Measurements from ENCODE around the gene RAD18. TPM values are rescaled to one million over a fixed set of nuclear protein-coding genes. Genes with fewer than 3 reads are reported as not detected.

RAD18 gene
- polyA plus RNA-seq (ENCODE audit: insufficient read length in 10 of 10), result 1 to 10 TPM; 3.4 to 7.9 (median 6.9) TPM
- long read RNA-seq, donor 1, result 0 reads
- long read RNA-seq, donor 2, result 0 reads
- long read RNA-seq, donor 3, result 0 reads
- long read RNA-seq, donor 4, full-length matches to known transcripts, result 1 of 1 reads
- long read RNA-seq, donor 4, partial matches to known transcripts, result 0 of 1 reads
- long read RNA-seq, donor 4, other reads (novel, unspliced or antisense), result 0 of 1 reads
- long read RNA-seq, donor 5, result 0 reads
- long read RNA-seq, donor 6, result 0 reads
- long read RNA-seq, donor 7, result 0 reads
- long read RNA-seq, donor 8, full-length matches to known transcripts, result 1 of 54 reads
- long read RNA-seq, donor 8, partial matches to known transcripts, result 0 of 54 reads
- long read RNA-seq, donor 8, other reads (novel, unspliced or antisense), result 53 of 54 reads
- long read RNA-seq, donor 9, full-length matches to known transcripts, result 1 of 1 reads
- long read RNA-seq, donor 9, partial matches to known transcripts, result 0 of 1 reads
- long read RNA-seq, donor 9, other reads (novel, unspliced or antisense), result 0 of 1 reads

- DNase-seq, result peak; percentile 90 to 96 (median 92)
These were observed at the start of gene RAD18 for GRCh38 chr3:8963137-8963853. Gene RAD18, minus strand, starts transcription at chr3:8963472. Its CDS starts 87 bp downstream, at chr3:8963385.

- DNase-seq, result no peak
These were observed 49.2 kb upstream of the RAD18 start for GRCh38 chr3:9012521-9012920.

- DNase-seq, result no peak
These were observed 46.8 kb upstream of the RAD18 start for GRCh38 chr3:9009976-9010545.

- no peak for DNase-seq
These were observed 45.4 kb upstream of the RAD18 start for GRCh38 chr3:9008550-9009255.

- no peak for DNase-seq
These were observed 44.7 kb upstream of the RAD18 start for GRCh38 chr3:9007928-9008327.

- DNase-seq, result no peak
These were observed 43.9 kb upstream of the RAD18 start for GRCh38 chr3:9007213-9007612.

GRCh38 chr3:9000041-9000440 lies 36.8 kb upstream of the RAD18 start:
- DNase-seq, result no peak

DNA sequence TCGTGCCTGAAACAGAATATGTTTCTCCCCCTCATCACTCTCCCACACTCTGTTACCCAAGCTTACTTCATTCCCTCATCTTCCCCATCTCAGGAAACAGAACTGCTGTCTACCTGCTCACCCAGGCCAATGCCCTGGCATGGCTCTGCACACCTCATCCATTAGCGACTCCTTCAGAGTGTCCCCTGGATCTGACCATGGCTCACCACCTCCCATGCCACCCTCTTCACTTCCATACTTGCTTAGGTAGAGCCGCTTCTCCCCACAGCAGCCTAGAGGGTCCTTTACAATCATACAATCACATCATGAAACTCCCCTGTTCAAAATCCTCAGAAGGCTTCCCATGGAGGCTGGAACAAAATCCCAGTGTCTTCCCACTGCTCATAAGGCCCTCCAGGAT lies 33.9 kb upstream of the RAD18 start:
- DNase-seq, result no peak

DNA sequence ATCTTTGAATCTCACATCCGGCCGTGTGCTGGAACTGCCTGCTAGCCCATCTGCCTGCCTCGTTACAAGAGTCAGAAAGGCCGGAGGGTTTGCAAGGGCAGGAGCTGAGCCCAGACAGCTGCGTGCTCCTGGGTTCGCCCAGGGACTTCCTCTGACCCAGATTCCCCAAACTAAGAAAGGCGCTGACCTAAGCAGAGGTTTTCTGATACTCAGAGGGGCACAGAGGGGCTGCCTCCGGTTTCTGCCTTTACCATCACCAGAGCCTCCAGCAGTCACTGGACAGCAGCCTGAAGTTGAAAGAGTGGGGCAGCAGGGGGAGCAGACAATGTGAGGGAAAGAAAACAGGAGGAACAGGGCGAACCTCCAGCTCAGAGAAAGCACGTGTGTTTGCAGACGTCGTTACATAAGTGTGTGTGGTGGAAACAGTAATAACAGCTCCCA lies 33.4 kb upstream of the RAD18 start:
- peak; percentile 73 to 93 (median 82) for DNase-seq

- no peak for DNase-seq
These were observed 32.9 kb upstream of the RAD18 start for GRCh38 chr3:8996216-8996615.

GRCh38 chr3:8994226-8994625 lies 31.0 kb upstream of the RAD18 start:
- no peak for DNase-seq

DNA sequence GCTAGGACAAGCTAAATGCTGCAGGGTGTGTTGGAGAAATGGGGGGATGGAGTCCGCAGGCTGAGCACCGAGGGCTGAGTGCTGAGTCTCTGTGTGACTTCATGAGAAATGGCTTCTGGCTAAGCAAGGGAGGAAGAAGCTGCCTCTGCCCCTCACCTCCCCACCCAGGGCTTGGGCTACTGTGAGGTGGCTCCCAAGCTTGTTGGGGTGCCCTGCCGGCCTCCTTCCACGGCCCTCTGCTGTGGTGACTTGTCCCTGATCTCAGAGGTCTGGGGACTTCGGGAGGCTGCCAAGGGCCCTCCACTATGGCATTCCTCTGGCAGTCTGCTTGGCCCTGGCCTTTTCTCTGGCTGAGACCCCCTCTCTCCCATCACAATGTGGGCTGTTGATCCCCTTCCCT lies 30.1 kb upstream of the RAD18 start:
- DNase-seq, result no peak

DNA sequence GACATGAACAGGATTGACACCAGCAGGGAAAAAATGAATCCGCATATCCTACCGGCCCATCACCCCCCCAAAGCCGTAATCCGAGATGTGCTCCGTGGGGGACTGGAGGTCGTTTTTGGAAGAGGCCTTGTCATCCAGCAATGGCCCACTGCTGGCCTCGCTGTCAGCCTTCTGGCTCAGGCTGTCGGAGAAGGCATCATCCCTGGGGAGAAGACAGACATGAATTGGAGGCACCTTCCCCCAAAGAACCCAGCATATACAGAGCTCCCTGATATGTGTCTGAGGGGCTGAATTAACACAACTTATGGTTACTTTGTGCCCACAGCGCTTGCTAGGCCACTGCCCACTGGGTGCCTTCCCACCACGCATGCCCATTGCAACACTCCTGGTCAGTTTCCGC lies 29.6 kb upstream of the RAD18 start:
- no peak for DNase-seq

DNA sequence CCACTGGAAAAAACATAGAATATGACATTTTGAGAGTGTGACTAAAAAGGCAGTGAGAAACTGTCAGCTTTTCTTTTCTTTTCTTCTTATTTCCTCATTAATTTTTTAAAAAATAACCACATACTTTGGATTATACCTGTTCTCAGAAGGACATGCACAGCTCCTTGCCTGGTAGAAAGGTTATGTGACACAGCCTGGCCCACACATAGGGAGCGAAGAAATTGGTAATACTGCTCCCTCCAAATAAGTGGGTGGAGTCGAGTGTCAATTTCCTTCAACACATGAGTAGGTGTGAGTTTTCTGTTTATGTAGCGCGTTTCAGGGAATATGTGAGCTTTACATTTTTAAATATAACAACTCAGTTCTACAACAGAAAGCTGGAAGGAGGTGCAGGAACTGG lies 28.9 kb upstream of the RAD18 start:
- no peak for DNase-seq

DNA sequence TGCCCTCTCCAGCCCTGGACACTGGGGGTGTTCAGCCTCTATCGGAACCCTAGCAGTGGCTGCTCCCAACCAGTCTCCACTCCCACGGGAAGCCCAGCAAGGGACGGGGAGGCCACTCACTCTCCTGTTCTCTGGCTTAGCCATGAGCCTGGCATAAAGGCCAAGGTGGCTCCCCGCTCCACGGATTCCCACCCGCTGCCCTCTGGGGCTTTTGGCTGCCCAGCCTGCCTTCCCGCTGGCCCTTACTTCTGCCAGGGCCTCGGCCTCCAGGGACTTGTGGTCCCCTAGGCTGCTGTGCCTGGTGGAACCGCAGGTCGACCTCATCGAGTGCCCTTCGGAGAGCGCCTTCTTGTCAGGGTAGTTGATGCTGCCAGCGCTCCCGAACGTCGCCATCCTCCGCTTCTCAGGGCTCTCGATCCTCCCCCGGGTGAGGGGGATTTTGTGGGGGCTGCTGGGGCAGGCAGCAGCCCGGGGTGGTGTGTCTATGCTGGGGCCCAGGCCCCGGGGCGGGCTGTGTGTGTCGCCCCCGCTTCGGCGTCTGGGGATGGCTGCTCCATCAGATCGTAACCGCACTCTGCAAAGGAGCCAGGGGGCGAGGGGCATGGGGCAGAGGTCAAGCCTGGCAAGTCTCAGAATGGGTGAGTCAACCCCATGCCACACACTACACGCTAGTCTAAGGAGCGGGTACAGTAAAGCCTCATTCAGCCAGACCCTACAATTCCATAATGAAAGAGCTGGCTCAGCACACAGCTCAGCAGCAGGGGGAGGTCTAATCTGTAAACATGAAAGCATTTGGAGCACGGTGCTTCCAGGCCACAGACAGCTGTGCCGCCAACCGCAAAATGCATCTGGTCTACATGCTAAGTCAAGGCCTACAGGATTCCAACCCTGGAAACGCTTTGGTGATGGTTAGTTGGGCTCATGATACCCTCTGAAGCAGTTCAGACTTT lies 27.3 kb upstream of the RAD18 start:
- peak; percentile 34 to 78 (median 61) for DNase-seq

GRCh38 chr3:8988791-8989558 lies 25.7 kb upstream of the RAD18 start:
- DNase-seq, result no peak

DNA sequence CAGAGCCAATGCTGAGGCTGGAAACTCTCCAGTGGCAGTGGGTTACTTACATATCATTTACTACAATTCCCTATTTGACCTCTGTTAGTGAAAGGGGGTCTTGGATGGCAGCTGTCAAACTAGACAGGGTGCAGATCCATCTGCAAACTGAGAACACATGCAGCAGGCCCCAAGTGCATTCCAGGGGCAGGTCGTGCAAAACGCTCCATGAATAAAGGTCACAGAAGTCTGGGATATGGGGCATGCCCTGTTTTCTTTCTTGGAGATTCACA lies 25.0 kb upstream of the RAD18 start:
- no peak for DNase-seq

- DNase-seq, result peak; percentile 54 to 87 (median 77)
These were observed 24.5 kb upstream of the RAD18 start for GRCh38 chr3:8987645-8988383.

GRCh38 chr3:8987226-8987625 lies 24.0 kb upstream of the RAD18 start:
- DNase-seq, result no peak

Data from muscle of back (tissue), 13 donors.